ENCODE measurements around the gene PABPC1L2A.
"Not testable (repeated sequence)": the region's sequence is repeated elsewhere in the genome, so short reads cannot be mapped to it uniquely, and the experiment has no call there.

Gene PABPC1L2A

GRCh38 chrX:73079024-73079562, at the start of gene PABPC1L2A:
PABPC1L2A (minus strand) TSS chrX:73079512; CDS start chrX:73079386, 126 bp downstream.
- not testable (repeated sequence) for DNase-seq

GRCh38 chrX:73127700-73128241, 48.5 kb upstream of the PABPC1L2A start:
- no peak for DNase-seq

GRCh38 chrX:73126240-73126639, 46.9 kb upstream of the PABPC1L2A start:
- no peak for DNase-seq

GRCh38 chrX:73099505-73099904, 20.2 kb upstream of the PABPC1L2A start:
- DNase-seq, result not testable (repeated sequence)

- DNase-seq, result not testable (repeated sequence)
Observed at GRCh38 chrX:73086766-73087165, 7.5 kb upstream of the PABPC1L2A start.

GRCh38 chrX:73079884-73080283, 572 bp upstream of the PABPC1L2A start:
- not testable (repeated sequence) for DNase-seq

- DNase-seq, result not testable (repeated sequence)
Observed at GRCh38 chrX:73078597-73078996, 715 bp downstream of the PABPC1L2A start.

GRCh38 chrX:73076838-73077237, 2.5 kb downstream of the PABPC1L2A start:
- DNase-seq, result no peak

- DNase-seq, result no peak
Observed at GRCh38 chrX:73069365-73070035, 9.8 kb downstream of the PABPC1L2A start.

- no peak for DNase-seq
Observed at GRCh38 chrX:73068467-73069364, 10.6 kb downstream of the PABPC1L2A start.

- not testable (repeated sequence) for DNase-seq
Observed at GRCh38 chrX:73067761-73068466, 11.4 kb downstream of the PABPC1L2A start.

GRCh38 chrX:73028876-73029275, 50.4 kb downstream of the PABPC1L2A start:
- DNase-seq, result no peak

Measured in NCI-H2029 (cell line).